HCT116 (cell line): ENCODE measurements around the gene SP100. TPM values are rescaled to one million over a fixed set of nuclear protein-coding genes. Genes with fewer than 3 reads are reported as not detected.

Experiments used
- ATAC-seq: fragments of 200-7000 bp; cut with Tn5 transposase; 2 replicates; pipeline ENCODE4 v1.9.1; 2020; ENCODE audit warnings: mild to moderate bottlenecking, moderate library complexity
- BruUV-seq: library from RNA; stranded (reverse); fragments of 400-500 nt; replicated peaks from 2 replicates; lab custom pipeline; 2021; lab: Mats Ljungman, UMichigan
- CTCF ChIA-PET: fragments of 300-600 bp; sonication (Branson Sonifier 250); formaldehyde crosslinking; loops from one replicate; lab custom pipeline; 2021; ENCODE audit warnings: antibody characterized with exemption; lab: Charles Lee
- POLR2A ChIA-PET: fragments of 300-600, 350-600 bp; sonication (Branson Sonifier 250); formaldehyde crosslinking; loops from one replicate; lab custom pipeline; 2021; ENCODE audit warnings: antibody characterized with exemption; lab: Charles Lee
- RAD21 ChIA-PET, 2 experiments: fragments of 300-600 bp; sonication (Branson Sonifier 250); formaldehyde crosslinking; loops; one replicate each; lab custom pipeline; 2023; ENCODE audit warnings: low total read pairs in 2 of 2; ENCODE audit not compliant: uncharacterized antibody in 2 of 2, unreplicated experiment in 2 of 2, low non-redundant PET in 1 of 2; lab: Charles Lee
- DNase-seq: peaks from one replicate; pipeline ENCODE4 v3.0.0-alpha.2; 2010; ENCODE audit warnings: low read depth, low spot score
- H2AFZ ChIP-seq: fragments of 200-600 bp; shearing (Covaris generic), sonication (generic); 2 replicates; pipeline ENCODE4 v1.6.1; 2017; ENCODE audit warnings: low read depth, mixed run types, mixed read lengths, antibody characterized with exemption, low read length; ENCODE audit not compliant: poor library complexity, severe bottlenecking
- H3K27ac ChIP-seq: 2 replicates; pipeline ENCODE4 v1.5.1; 2012; ENCODE audit warnings: low read depth, low read length
- H3K27me3 ChIP-seq: fragments of 200-600 bp; sonication (generic); 2 replicates; pipeline ENCODE4 v1.6.1; 2016; ENCODE audit warnings: mixed run types, low read length, mixed read lengths; ENCODE audit not compliant: insufficient read depth
- H3K36me3 ChIP-seq, 2 experiments: fragments of 200-500 bp in 1 of 2; fragments of 200-600 bp in 1 of 2; sonication (Bioruptor generic) in 1 of 2; sonication (generic) in 1 of 2; 2 replicates each; pipeline versions ENCODE4 v1.5.1 to v1.6.1; 2014 to 2016; ENCODE audit warnings: low read length in 2 of 2, inconsistent platforms in 1 of 2, mixed read lengths in 1 of 2, mixed run types in 1 of 2; ENCODE audit not compliant: insufficient read depth in 2 of 2, control insufficient read depth in 1 of 2
- H3K4me1 ChIP-seq, 2 experiments: fragments of 200-600 bp in 1 of 2; sonication (generic) in 1 of 2; 2 replicates each; pipeline versions ENCODE4 v1.5.1 to v1.6.1; 2012 to 2017; ENCODE audit warnings: low read length in 2 of 2, inconsistent platforms in 1 of 2, mild to moderate bottlenecking in 1 of 2, mixed read lengths in 1 of 2, mixed run types in 1 of 2, moderate library complexity in 1 of 2; ENCODE audit not compliant: insufficient read depth in 2 of 2, control insufficient read depth in 1 of 2
- H3K4me2 ChIP-seq: fragments of 200-600 bp; sonication (generic); 2 replicates; pipeline ENCODE4 v1.6.1; 2017; ENCODE audit warnings: mixed run types, low read length, mixed read lengths
- H3K4me3 ChIP-seq, 2 experiments: fragments of 200-600 bp in 1 of 2; sonication (generic) in 1 of 2; replicated peaks in 1 of 2; 2 replicates each; pipeline ENCODE4 v1.5.1; 2011 to 2016; ENCODE audit warnings: low read length in 2 of 2, control low read depth in 1 of 2, low read depth in 1 of 2, mild to moderate bottlenecking in 1 of 2, mixed read lengths in 1 of 2, mixed run types in 1 of 2
- H3K79me2 ChIP-seq: fragments of 200-600 bp; sonication (generic); 2 replicates; pipeline ENCODE4 v1.6.1; 2017; ENCODE audit warnings: mild to moderate bottlenecking, mixed run types, low read length, moderate library complexity, mixed read lengths; ENCODE audit not compliant: insufficient read depth
- H3K9ac ChIP-seq: fragments of 200-600 bp; sonication (generic); 2 replicates; pipeline ENCODE4 v1.6.1; 2016; ENCODE audit warnings: low read length, mixed read lengths
- H3K9me2 ChIP-seq: fragments of 200-600 bp; sonication (generic), shearing (Covaris generic); 2 replicates; pipeline ENCODE4 v1.6.1; 2017; ENCODE audit warnings: mixed run types, mild to moderate bottlenecking, moderate library complexity; ENCODE audit not compliant: insufficient read depth
- H3K9me3 ChIP-seq, 2 experiments: fragments of 200-500 bp in 1 of 2; fragments of 200-600 bp in 1 of 2; sonication (Bioruptor generic) in 1 of 2; sonication (generic) in 1 of 2; 2 replicates each; pipeline ENCODE4 v1.6.1; 2014 to 2017; ENCODE audit warnings: low read length in 2 of 2, mixed read lengths in 2 of 2, inconsistent platforms in 1 of 2, low read depth in 1 of 2, mild to moderate bottlenecking in 1 of 2, mixed run types in 1 of 2, moderate library complexity in 1 of 2; ENCODE audit not compliant: control insufficient read depth in 1 of 2, insufficient read depth in 1 of 2
- H4K20me1 ChIP-seq: fragments of 200-600 bp; sonication (generic), shearing (Covaris generic); 2 replicates; pipeline ENCODE4 v1.6.1; 2017; ENCODE audit warnings: mixed run types, mild to moderate bottlenecking, moderate library complexity; ENCODE audit not compliant: insufficient read depth
- ATF3 ChIP-seq: IDR thresholded peaks from 2 replicates; pipeline ENCODE4 v1.6.1; 2012
- EGR1 ChIP-seq: IDR thresholded peaks from 2 replicates; pipeline ENCODE4 v1.6.1; 2012; ENCODE audit warnings: low read depth
- ELF1 ChIP-seq: IDR thresholded peaks from 2 replicates; pipeline ENCODE4 v1.6.1; 2012; ENCODE audit warnings: low read depth, borderline replicate concordance
- EZH2 ChIP-seq: fragments of 200-600 bp; sonication (generic); IDR thresholded peaks from 2 replicates; pipeline ENCODE4 v1.6.1; 2017; ENCODE audit warnings: antibody characterized with exemption, mixed run types
- REST ChIP-seq: IDR thresholded peaks from 2 replicates; pipeline ENCODE4 v1.6.1; 2012; ENCODE audit warnings: low read depth
- YY1 ChIP-seq: IDR thresholded peaks from 2 replicates; pipeline ENCODE4 v1.6.1; 2011; ENCODE audit warnings: low read length, low read depth, moderate library complexity, mild to moderate bottlenecking; ENCODE audit not compliant: insufficient replicate concordance; ENCODE audit errors: extremely low read depth
- intact Hi-C: fragments of 100-400 bp; cut with micrococcal nuclease; formaldehyde crosslinking; loops from 2 replicates; pipeline ENCODE4 v1.10.0; 2022
- total RNA-seq: library from RNA; stranded (reverse); gene quantifications from one replicate; pipeline ENCODE4 v1.2.1, GENCODE V29; 2021; ENCODE audit not compliant: unreplicated experiment

SP100 gene
- total RNA-seq, 1 experiment from 2014 or later = 48.1 TPM

GRCh38 chr2:230592775-230593174, 176.8 kb downstream of the SP100 start:
- Histone ChIP-seq H3K9ac (no peak overlapping the region), H4K20me1 (no peaks in the 10 kb centered on the region), H3K4me3 (no peak overlapping the region), H3K36me3 (no peaks in the 10 kb centered on the region), H3K4me1 (no peaks in the 10 kb centered on the region), H3K9me3 (no peaks in the 10 kb centered on the region), H3K4me2 (no peak overlapping the region), H3K9me2 (no peaks in the 10 kb centered on the region; the same call in 1 of the 2 replicates), H3K27me3 (no peaks in the 10 kb centered on the region), H2AFZ (no peak overlapping the region), H3K27ac (no peak overlapping the region), H3K79me2 (no peaks in the 10 kb centered on the region)
- intact Hi-C loops = no loop called here
- ChIA-PET CTCF (no interaction called here), RAD21 (no interaction called here), POLR2A (no interaction called here)
- no peak for ATAC-seq
- TF ChIP-seq ATF3 (no peak), EGR1 (no peak), ELF1 (no peak), YY1 (no peak), REST (no peak), EZH2 (no peak)
- BruUV-seq = no TSS peak
- no peak for DNase-seq

Other genes starting within 250 kb of the SP100 start
- 8.5 TPM for gene SP110, start 196.2 kb upstream of the SP100 start, total RNA-seq
- 2.6 TPM for gene SP140, start 190.5 kb upstream of the SP100 start, total RNA-seq
- gene SP140L, start 89.0 kb upstream of the SP100 start, total RNA-seq = 28.9 TPM